Psoas muscle (tissue), 8 donors: ENCODE data around the gene SEMA3F. TPM values are rescaled to one million over a fixed set of nuclear protein-coding genes. Genes with fewer than 3 reads are reported as not detected.
A peak's percentile ranks its signal among the peaks of the same experiment; 100 is the strongest.
"Not testable (repeated sequence)": the region's sequence is repeated elsewhere in the genome, so short reads cannot be mapped to it uniquely, and the experiment has no call there.

Source experiments
- ATAC-seq, 4 donors: fragments of 200-7000 bp; cut with Tn5 transposase; one replicate each; pipeline ENCODE4 v1.9.1; 2020; ENCODE audit warnings: moderate library complexity in 3 of 4, mild to moderate bottlenecking in 2 of 4
- DNase-seq, 2 donors: peaks; one replicate each; pipeline ENCODE4 v3.0.0-alpha.2; 2020
- H3K27ac ChIP-seq: fragments of 200-600 bp; one replicate; pipeline ENCODE4 v1.8.0; 2022
- H3K27me3 ChIP-seq, 3 donors: fragments of 200-600 bp in 1 of 3; one replicate each; pipeline versions ENCODE4 v1.6.1 to v1.8.0; 2013 to 2022; ENCODE audit warnings: low read length in 2 of 3, mild to moderate bottlenecking in 2 of 3, moderate library complexity in 1 of 3; ENCODE audit not compliant: insufficient read depth in 3 of 3
- H3K36me3 ChIP-seq, 2 donors: fragments of 200-600 bp in 1 of 2; one replicate each; pipeline versions ENCODE4 v1.6.1 to v1.8.0; 2013 to 2022; ENCODE audit warnings: low read depth in 1 of 2, mild to moderate bottlenecking in 1 of 2, moderate library complexity in 1 of 2; ENCODE audit not compliant: insufficient read depth in 1 of 2
- H3K4me1 ChIP-seq: fragments of 200-600 bp; one replicate; pipeline ENCODE4 v1.8.0; 2022
- H3K4me3 ChIP-seq: fragments of 200-600 bp; one replicate; pipeline ENCODE4 v1.8.0; 2022; ENCODE audit warnings: mild to moderate bottlenecking
- H3K9me3 ChIP-seq: fragments of 200-600 bp; one replicate; pipeline ENCODE4 v1.8.0; 2022
- WGBS, 3 donors: extraction: QIAGEN DNeasy Blood & Tissue Kit; methylation state at CpG; one replicate each; pipeline versions ENCODE4 v1.1.6 to v1.1.7; 2013; 5-methylcytosine and 5-hydroxymethylcytosine counted together
- intact Hi-C, 2 donors: fragments of 100-400 bp; cut with DNase I; formaldehyde crosslinking; loops; one replicate each; pipeline versions ENCODE4 v1.11.0 to v1.14.2; 2022
- polyA plus RNA-seq, 3 donors: library from polyadenylated mRNA; stranded (reverse); fragments of 200-250 nt; gene quantifications; one replicate each; pipeline ENCODE4 v1.2.3, GENCODE V29; 2013
- total RNA-seq, 4 donors: library from RNA; stranded (reverse); fragmentation: NEBNext Ultra II Directional in 2 of 4; extraction: Animal tissue kit (Norgen Biotek cat#: 25700) in 2 of 4; gene quantifications; one replicate each; pipeline versions ENCODE4 v1.2.1 to v1.2.4, GENCODE V29; 2021 to 2023
- TF ChIP-seq, protein P1 (sequence below): fragments of 200-600 bp; IDR thresholded peaks from one replicate; pipeline ENCODE4 v1.8.0; 2022; ENCODE audit warnings: antibody characterized with exemption
- donor health status: healthy with polysubstance abuse.
- donor health status: DM: no; HTN: no; CAD: no; lungs with moderate emphysema.
- donor health status: Bipolar disorder and iron deficiency.
- donor health status: healthy.
- donor health status: DM: yes; HTN: yes; CAD: no.
- donor health status: DM: no; HTN: no; CAD: no.
- donor health status: DM: no; HTN: no; CAD: no.
- donor health status: DM: yes; HTN: yes; CAD: no.

Gene SEMA3F
- total and polyA plus RNA-seq, 7 donors = 4.7 to 13.7 (median 7.6) TPM

- DNase-seq (no peak), ATAC-seq (no peak)
- WGBS, 3 donors = 70 to 85% (median 70%) methylated on average over 13 of the region's 13 CpGs
- Histone ChIP-seq H3K4me1 (peaks cover 22% of the 10 kb centered on the region), H3K27me3 (no peaks in the 10 kb centered on the region), H3K4me3 (no peak overlapping the region), H3K27ac (no peak overlapping the region), H3K36me3 (no peaks in the 10 kb centered on the region), H3K9me3 (no peaks in the 10 kb centered on the region)
- TF ChIP-seq, protein P1, sequence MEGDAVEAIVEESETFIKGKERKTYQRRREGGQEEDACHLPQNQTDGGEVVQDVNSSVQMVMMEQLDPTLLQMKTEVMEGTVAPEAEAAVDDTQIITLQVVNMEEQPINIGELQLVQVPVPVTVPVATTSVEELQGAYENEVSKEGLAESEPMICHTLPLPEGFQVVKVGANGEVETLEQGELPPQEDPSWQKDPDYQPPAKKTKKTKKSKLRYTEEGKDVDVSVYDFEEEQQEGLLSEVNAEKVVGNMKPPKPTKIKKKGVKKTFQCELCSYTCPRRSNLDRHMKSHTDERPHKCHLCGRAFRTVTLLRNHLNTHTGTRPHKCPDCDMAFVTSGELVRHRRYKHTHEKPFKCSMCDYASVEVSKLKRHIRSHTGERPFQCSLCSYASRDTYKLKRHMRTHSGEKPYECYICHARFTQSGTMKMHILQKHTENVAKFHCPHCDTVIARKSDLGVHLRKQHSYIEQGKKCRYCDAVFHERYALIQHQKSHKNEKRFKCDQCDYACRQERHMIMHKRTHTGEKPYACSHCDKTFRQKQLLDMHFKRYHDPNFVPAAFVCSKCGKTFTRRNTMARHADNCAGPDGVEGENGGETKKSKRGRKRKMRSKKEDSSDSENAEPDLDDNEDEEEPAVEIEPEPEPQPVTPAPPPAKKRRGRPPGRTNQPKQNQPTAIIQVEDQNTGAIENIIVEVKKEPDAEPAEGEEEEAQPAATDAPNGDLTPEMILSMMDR = no peak
- intact Hi-C loops = no loop called here
Measured at GRCh38 chr3:50210510-50211367, 55.6 kb downstream of the SEMA3F start.

DNA sequence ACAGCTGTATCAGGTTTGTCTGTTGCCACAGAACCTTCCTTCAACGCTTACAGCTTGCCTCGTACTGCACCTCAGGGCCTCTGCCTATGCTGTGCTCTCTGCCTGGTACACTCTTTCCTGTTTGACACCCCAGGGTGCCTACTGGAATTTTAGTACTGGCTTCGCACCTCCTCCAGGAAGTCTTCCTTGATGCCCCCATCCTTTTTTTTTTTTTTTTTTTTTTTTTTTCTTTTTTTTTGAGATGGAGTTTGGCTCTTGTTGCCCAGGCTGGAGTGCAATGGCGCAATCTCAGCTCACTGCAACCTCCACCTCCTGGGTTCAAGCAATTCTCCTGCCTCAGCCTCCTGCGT, 56.2 kb downstream of the SEMA3F start:
- DNase-seq = not testable (repeated sequence)

DNA sequence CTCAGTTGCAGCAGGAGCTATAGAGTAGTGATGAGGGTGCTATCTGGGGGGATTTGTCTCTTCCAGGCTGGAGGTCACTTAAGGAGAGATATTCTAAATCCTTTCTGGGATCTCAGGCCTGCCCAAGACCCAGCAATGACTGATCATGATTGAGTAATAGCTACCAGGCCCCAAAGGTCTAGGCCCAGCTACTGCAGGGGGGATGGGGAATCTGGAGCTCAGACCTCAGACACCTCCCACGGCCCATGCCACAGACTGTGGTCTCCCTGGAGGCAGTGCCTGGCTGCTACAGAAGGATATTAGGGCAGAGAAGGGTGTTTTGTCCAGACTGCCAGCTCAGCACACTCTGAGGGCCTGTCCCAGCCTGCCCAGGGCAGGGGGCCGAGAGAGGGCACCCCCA, 56.8 kb downstream of the SEMA3F start:
- WGBS, 3 donors = 76 to 84% (median 77%) methylated on average over 2 of the region's 2 CpGs
- Histone ChIP-seq H3K27ac (no peak overlapping the region), H3K4me1 (peaks cover 15% of the 10 kb centered on the region), H3K9me3 (no peaks in the 10 kb centered on the region), H3K27me3 (no peaks in the 10 kb centered on the region), H3K4me3 (no peak overlapping the region), H3K36me3 (no peaks in the 10 kb centered on the region)
- DNase-seq (no peak), ATAC-seq (peak in 1 of 4 donors; percentile 37)
- intact Hi-C loops = no loop called here
- TF ChIP-seq, protein P1 = no peak

More for the DNA sequence above, 56.2 kb downstream of the SEMA3F start:
- H3K36me3 ChIP-seq, intact Hi-C loops, H3K4me3 ChIP-seq, H3K9me3 ChIP-seq, H3K27me3 ChIP-seq, H3K27ac ChIP-seq, ATAC-seq: not testable (repeated sequence)
- 72 to 92% (median 73%) methylated on average over 5 of the region's 5 CpGs for WGBS, 3 donors
- peaks cover 18% of the 10 kb centered on the region for H3K4me1 ChIP-seq

DNA sequence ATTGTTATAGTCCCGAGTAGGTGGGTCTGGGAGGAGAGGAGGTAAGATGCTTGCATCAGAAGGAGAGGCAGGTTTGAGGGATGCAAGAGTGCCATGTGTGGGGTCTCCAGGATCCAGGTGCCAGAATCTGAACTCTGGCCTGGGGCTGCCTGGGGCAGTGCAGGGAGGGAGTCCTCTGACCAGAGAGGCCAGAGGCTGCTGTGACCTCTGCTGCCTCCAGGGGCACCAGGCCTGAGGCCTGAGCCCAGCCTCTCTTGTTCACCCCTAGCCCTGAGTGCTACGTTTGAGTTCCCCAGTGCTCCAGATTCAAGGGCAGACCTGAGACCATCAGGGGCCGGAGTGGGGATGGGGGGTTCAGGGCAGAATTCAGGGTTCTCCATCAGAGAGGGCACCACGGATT, 57.4 kb downstream of the SEMA3F start:
- DNase-seq = no peak
- ATAC-seq = peak in 2 of 4 donors; percentile 29 to 44
- Histone ChIP-seq H3K4me1 (peaks cover 15% of the 10 kb centered on the region), H3K27me3 (no peaks in the 10 kb centered on the region), H3K27ac (no peak overlapping the region), H3K36me3 (peaks cover 0 to 4% of the 10 kb centered on the region in 2 donors), H3K4me3 (no peak overlapping the region), H3K9me3 (no peaks in the 10 kb centered on the region)
- 71 to 81% (median 72%) methylated on average over 3 to 4 of the region's 4 CpGs for WGBS, 3 donors
- intact Hi-C loops = no loop called here
- TF ChIP-seq, protein P1 = no peak

DNA sequence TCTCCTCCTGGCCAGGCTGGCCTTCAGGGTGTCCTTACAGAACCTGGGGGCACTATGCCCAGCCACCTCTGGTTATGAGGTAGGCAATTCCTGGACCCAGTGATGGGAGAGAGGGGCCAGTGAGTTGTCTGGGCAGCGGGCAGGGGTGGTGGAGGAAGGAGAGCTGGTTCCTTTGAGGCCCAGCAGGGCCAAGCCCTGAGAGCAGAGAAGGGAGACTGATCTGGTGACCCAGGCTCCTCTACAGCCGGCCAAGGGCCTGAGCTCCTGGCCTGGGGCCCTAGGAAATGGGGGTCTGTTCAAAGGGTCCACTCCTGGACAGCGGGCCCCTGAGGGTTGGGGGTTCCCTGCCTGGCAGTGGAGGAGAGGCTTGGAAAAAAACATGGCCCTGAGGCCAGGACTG, 57.8 kb downstream of the SEMA3F start:
- H3K4me1 ChIP-seq = peaks cover 15% of the 10 kb centered on the region

More for the DNA sequence above, 57.8 kb downstream of the SEMA3F start:
- TF ChIP-seq, protein P1 = no peak
- DNase-seq (no peak), ATAC-seq (peak in 1 of 4 donors; percentile 2)
- WGBS, 3 donors = 63 to 87% (median 80%) methylated on average over 3 of the region's 3 CpGs
- no peaks in the 10 kb centered on the region for H3K27me3 ChIP-seq
- H3K27ac ChIP-seq = no peak overlapping the region
- peaks cover 0 to 6% of the 10 kb centered on the region in 2 donors for H3K36me3 ChIP-seq
- intact Hi-C loops = no loop called here
- H3K4me3 ChIP-seq = no peak overlapping the region
- no peaks in the 10 kb centered on the region for H3K9me3 ChIP-seq
